GM12874 (cell line): ENCODE measurements around the gene DISP2.

ENCODE experiments used
- CTCF ChIP-seq: IDR thresholded peaks from 2 replicates; pipeline ENCODE4 v1.5.1; 2011; ENCODE audit warnings: low read depth, mild to moderate bottlenecking, control low read depth, low read length, moderate library complexity; ENCODE audit not compliant: insufficient read depth

DISP2 gene

GRCh38 chr15:40352281-40352901 lies 5.6 kb upstream of the DISP2 start:
- TF ChIP-seq CTCF: no peak

DNA sequence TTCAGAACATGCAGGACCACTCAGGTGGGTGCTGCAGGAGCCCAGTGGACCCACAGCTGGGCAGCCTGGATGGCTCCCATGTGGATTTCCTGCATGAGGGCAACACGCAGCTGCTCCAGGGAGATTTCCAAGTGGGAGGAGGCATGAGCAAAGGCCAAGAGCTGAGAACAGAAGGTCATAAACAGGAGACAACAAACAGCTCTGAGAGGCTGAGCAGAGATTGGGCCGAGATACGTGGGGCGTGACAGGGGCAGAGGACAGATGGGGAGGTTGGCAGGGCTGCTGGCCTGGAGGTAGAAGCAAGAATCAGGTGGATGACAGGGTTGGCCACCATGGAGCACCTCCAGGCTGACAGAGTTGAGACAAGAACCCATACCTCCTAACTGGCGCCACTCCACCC lies 4.3 kb upstream of the DISP2 start:
- TF ChIP-seq CTCF: no peak

- TF ChIP-seq CTCF: peak; percentile 43; the same call in 1 of the 2 replicates
Measured at GRCh38 chr15:40354408-40355171, 3.4 kb upstream of the DISP2 start.

- no peak for TF ChIP-seq CTCF
Measured at GRCh38 chr15:40355976-40356585, 1.9 kb upstream of the DISP2 start.

DNA sequence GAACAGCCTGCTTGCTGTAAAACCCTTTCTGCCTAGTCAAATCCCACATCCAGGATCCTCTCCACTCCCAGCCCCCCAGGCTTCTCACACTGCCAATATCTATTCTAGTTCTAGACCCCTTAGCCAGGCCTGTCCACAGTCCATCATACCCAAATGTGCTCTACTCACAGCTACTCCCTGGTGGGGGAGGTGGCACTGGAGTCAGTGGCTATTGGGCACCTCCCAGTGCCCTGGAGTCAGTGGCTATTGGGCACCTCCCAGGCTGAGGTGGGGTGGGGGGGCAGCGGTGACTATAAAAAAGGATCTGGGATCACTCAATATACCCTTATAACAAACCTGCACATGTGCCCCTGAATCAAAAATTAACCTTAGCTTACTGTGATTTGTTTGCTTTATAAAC lies 773 bp upstream of the DISP2 start:
- TF ChIP-seq CTCF: no peak

DNA sequence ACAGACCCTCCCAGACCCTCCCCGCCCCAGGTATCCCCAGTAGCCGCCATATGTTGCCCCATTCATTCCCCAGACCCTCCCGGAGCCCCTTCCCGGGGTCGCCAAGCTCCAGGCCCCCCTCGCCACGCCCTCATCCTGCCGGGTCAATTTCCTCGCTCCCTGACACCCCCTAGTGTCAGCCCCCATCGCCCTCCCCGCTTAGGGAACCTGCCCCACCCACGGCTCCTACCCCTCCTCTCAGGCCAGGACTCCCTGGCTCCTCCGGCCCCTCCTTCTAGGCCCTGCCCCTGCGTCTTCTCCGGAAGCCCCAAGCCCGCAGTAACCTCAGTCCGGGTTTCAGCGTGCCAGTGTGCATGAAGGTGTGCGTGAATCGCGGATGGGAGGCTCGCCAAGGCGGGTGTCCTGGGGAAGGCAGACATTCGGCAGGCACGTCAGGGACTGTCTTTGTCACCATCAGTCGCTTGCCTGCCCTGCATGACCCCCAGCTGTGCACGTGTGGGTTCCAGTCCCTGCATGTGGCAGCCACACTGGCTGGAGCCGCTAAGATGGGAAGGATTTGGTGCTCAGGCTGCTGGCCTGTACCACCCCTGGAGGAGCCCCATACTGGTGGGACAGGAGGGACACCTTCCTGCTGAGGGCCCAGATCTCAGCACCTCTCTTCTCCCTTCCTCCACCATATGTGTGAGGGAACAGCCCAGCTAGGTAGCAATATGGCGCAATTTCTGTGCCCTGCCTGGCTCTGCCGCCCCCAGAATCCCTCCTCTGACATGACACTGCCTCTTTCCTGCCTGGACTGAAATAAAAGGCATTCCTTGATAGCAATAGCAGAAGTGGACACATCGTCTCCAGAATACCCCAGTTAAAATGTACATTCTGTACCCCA lies 693 bp downstream of the DISP2 start:
- TF ChIP-seq CTCF: peak; percentile 27; the same call in 1 of the 2 replicates

- no peak for TF ChIP-seq CTCF
Measured at GRCh38 chr15:40360015-40360414, 2.0 kb downstream of the DISP2 start.
